ENCODE data around the gene C4orf17.
"Not testable (repeated sequence)": the region's sequence is repeated elsewhere in the genome, so short reads cannot be mapped to it uniquely, and the experiment has no call there.

The C4orf17 gene

GRCh38 chr4:99510721-99511120, at the start of gene C4orf17:
C4orf17 (plus strand) TSS chr4:99511021; CDS start chr4:99513082, 2,061 bp downstream.
- Mint-ChIP-seq H3K4me3 (no peak within 1 kb of the TSS), H3K9me3 (peaks cover 2% of the 10 kb centered on the region), H3K27ac (no peak within 1 kb of the TSS), H3K36me3 (no peaks in the 10 kb centered on the region), H3K4me1 (peaks cover 23% of the 10 kb centered on the region)
- ATAC-seq (no peak), DNase-seq (ENCODE audit: low spot score in 2 of 2) (no peak)

GRCh38 chr4:99461623-99462401, 49.0 kb upstream of the C4orf17 start:
- no peak overlapping the region for H3K27ac Mint-ChIP-seq
- no peaks in the 10 kb centered on the region for H3K36me3 Mint-ChIP-seq
- ATAC-seq (no peak), DNase-seq (ENCODE audit: low spot score in 2 of 2) (no peak)
- H3K4me3 Mint-ChIP-seq = no peak overlapping the region
- no peaks in the 10 kb centered on the region for H3K9me3 Mint-ChIP-seq
- no peaks in the 10 kb centered on the region for H3K4me1 Mint-ChIP-seq

GRCh38 chr4:99462875-99463464, 47.9 kb upstream of the C4orf17 start:
- H3K27ac Mint-ChIP-seq = no peak overlapping the region
- ATAC-seq (peak; percentile 85), DNase-seq (ENCODE audit: low spot score in 2 of 2) (peak in 1 of 2 donors; percentile 55)
- H3K4me3 Mint-ChIP-seq = no peak overlapping the region
- no peaks in the 10 kb centered on the region for H3K36me3 Mint-ChIP-seq
- H3K4me1 Mint-ChIP-seq = no peaks in the 10 kb centered on the region
- H3K9me3 Mint-ChIP-seq = no peaks in the 10 kb centered on the region

- DNase-seq (ENCODE audit: low spot score in 2 of 2) (no peak), ATAC-seq (no peak)
- H3K36me3 Mint-ChIP-seq = no peaks in the 10 kb centered on the region
- H3K4me3 Mint-ChIP-seq = no peak overlapping the region
- H3K4me1 Mint-ChIP-seq = no peaks in the 10 kb centered on the region
- no peak overlapping the region for H3K27ac Mint-ChIP-seq
- H3K9me3 Mint-ChIP-seq = no peaks in the 10 kb centered on the region
Observed at GRCh38 chr4:99463566-99463965, 47.3 kb upstream of the C4orf17 start.

GRCh38 chr4:99467887-99468286, 42.9 kb upstream of the C4orf17 start:
- H3K36me3 Mint-ChIP-seq = no peaks in the 10 kb centered on the region
- H3K27ac Mint-ChIP-seq = no peak overlapping the region
- DNase-seq (ENCODE audit: low spot score in 2 of 2) (no peak), ATAC-seq (no peak)
- no peak overlapping the region for H3K4me3 Mint-ChIP-seq
- H3K4me1 Mint-ChIP-seq = no peaks in the 10 kb centered on the region
- no peaks in the 10 kb centered on the region for H3K9me3 Mint-ChIP-seq

GRCh38 chr4:99468889-99469288, 41.9 kb upstream of the C4orf17 start:
- Mint-ChIP-seq H3K36me3 (no peaks in the 10 kb centered on the region), H3K4me3 (no peak overlapping the region), H3K4me1 (no peaks in the 10 kb centered on the region), H3K27ac (no peak overlapping the region), H3K9me3 (no peaks in the 10 kb centered on the region)
- DNase-seq (ENCODE audit: low spot score in 2 of 2) (no peak), ATAC-seq (no peak)

GRCh38 chr4:99471349-99471748, 39.5 kb upstream of the C4orf17 start:
- DNase-seq (ENCODE audit: low spot score in 2 of 2) = no peak
- no peak for ATAC-seq
- H3K4me1 Mint-ChIP-seq = no peaks in the 10 kb centered on the region
- no peak overlapping the region for H3K4me3 Mint-ChIP-seq
- no peak overlapping the region for H3K27ac Mint-ChIP-seq
- no peaks in the 10 kb centered on the region for H3K9me3 Mint-ChIP-seq
- H3K36me3 Mint-ChIP-seq = no peaks in the 10 kb centered on the region

- H3K36me3 Mint-ChIP-seq = no peaks in the 10 kb centered on the region
- H3K4me1 Mint-ChIP-seq = no peaks in the 10 kb centered on the region
- H3K27ac Mint-ChIP-seq = no peak overlapping the region
- ATAC-seq (no peak), DNase-seq (ENCODE audit: low spot score in 2 of 2) (no peak)
- no peaks in the 10 kb centered on the region for H3K9me3 Mint-ChIP-seq
- H3K4me3 Mint-ChIP-seq = no peak overlapping the region
Observed at GRCh38 chr4:99471896-99472295, 38.9 kb upstream of the C4orf17 start.

GRCh38 chr4:99473131-99473530, 37.7 kb upstream of the C4orf17 start:
- Mint-ChIP-seq H3K36me3 (no peaks in the 10 kb centered on the region), H3K4me3 (no peak overlapping the region), H3K27ac (no peak overlapping the region), H3K9me3 (no peaks in the 10 kb centered on the region), H3K4me1 (no peaks in the 10 kb centered on the region)
- no peak for ATAC-seq
- no peak for DNase-seq (ENCODE audit: low spot score in 2 of 2)

- Mint-ChIP-seq H3K27ac (no peak overlapping the region), H3K4me3 (no peak overlapping the region), H3K4me1 (no peaks in the 10 kb centered on the region), H3K9me3 (peaks cover 6% of the 10 kb centered on the region), H3K36me3 (no peaks in the 10 kb centered on the region)
- DNase-seq (ENCODE audit: low spot score in 2 of 2) (no peak), ATAC-seq (no peak)
Observed at GRCh38 chr4:99483636-99484035, 27.2 kb upstream of the C4orf17 start.

GRCh38 chr4:99485212-99485611, 25.6 kb upstream of the C4orf17 start:
- no peak for DNase-seq (ENCODE audit: low spot score in 2 of 2)

GRCh38 chr4:99486648-99487047, 24.2 kb upstream of the C4orf17 start:
- not testable (repeated sequence) for H3K9me3 Mint-ChIP-seq; H3K4me1 Mint-ChIP-seq; H3K4me3 Mint-ChIP-seq; H3K36me3 Mint-ChIP-seq; ATAC-seq; DNase-seq (ENCODE audit: low spot score in 2 of 2); H3K27ac Mint-ChIP-seq

More at GRCh38 chr4:99485212-99485611, 25.6 kb upstream of the C4orf17 start:
- ATAC-seq = no peak
- H3K36me3 Mint-ChIP-seq = no peaks in the 10 kb centered on the region
- H3K9me3 Mint-ChIP-seq = peaks cover 6% of the 10 kb centered on the region
- no peak overlapping the region for H3K4me3 Mint-ChIP-seq
- no peak overlapping the region for H3K27ac Mint-ChIP-seq
- no peaks in the 10 kb centered on the region for H3K4me1 Mint-ChIP-seq

GRCh38 chr4:99490286-99490685, 20.5 kb upstream of the C4orf17 start:
- no peaks in the 10 kb centered on the region for H3K36me3 Mint-ChIP-seq
- H3K27ac Mint-ChIP-seq = no peak overlapping the region
- H3K4me3 Mint-ChIP-seq = no peak overlapping the region
- DNase-seq (ENCODE audit: low spot score in 2 of 2) (no peak), ATAC-seq (no peak)
- H3K4me1 Mint-ChIP-seq = no peaks in the 10 kb centered on the region
- H3K9me3 Mint-ChIP-seq = peaks cover 12% of the 10 kb centered on the region

- peaks cover 23% of the 10 kb centered on the region for H3K4me1 Mint-ChIP-seq
Observed at GRCh38 chr4:99504804-99505502, 5.9 kb upstream of the C4orf17 start.

GRCh38 chr4:99506781-99507180, 4.0 kb upstream of the C4orf17 start:
- no peak for DNase-seq (ENCODE audit: low spot score in 2 of 2)
- peak overlapping the region; percentile 70 for H3K27ac Mint-ChIP-seq

More at GRCh38 chr4:99504804-99505502, 5.9 kb upstream of the C4orf17 start:
- H3K36me3 Mint-ChIP-seq = no peaks in the 10 kb centered on the region
- ATAC-seq (no peak), DNase-seq (ENCODE audit: low spot score in 2 of 2) (no peak)
- H3K9me3 Mint-ChIP-seq = peaks cover 2% of the 10 kb centered on the region
- H3K4me3 Mint-ChIP-seq = no peak overlapping the region
- no peak overlapping the region for H3K27ac Mint-ChIP-seq

GRCh38 chr4:99507349-99507748, 3.5 kb upstream of the C4orf17 start:
- ATAC-seq (peak; percentile 29), DNase-seq (ENCODE audit: low spot score in 2 of 2) (no peak)
- H3K9me3 Mint-ChIP-seq = peaks cover 2% of the 10 kb centered on the region
- peak overlapping the region; percentile 70 for H3K27ac Mint-ChIP-seq
- H3K4me1 Mint-ChIP-seq = peaks cover 23% of the 10 kb centered on the region
- H3K36me3 Mint-ChIP-seq = no peaks in the 10 kb centered on the region
- H3K4me3 Mint-ChIP-seq = no peak overlapping the region

More at GRCh38 chr4:99506781-99507180, 4.0 kb upstream of the C4orf17 start:
- Mint-ChIP-seq H3K4me1 (peaks cover 23% of the 10 kb centered on the region), H3K4me3 (no peak overlapping the region), H3K9me3 (peaks cover 2% of the 10 kb centered on the region), H3K36me3 (no peaks in the 10 kb centered on the region)
- ATAC-seq = no peak
